GM18505 (cell line): ENCODE data around the gene KIAA0513.

Experiments
- ATAC-seq: cut with Tn5 transposase; IDR thresholded peaks from one replicate; pipeline ENCODE4 v1.9.1; 2021; ENCODE audit not compliant: unreplicated experiment
- POLR2A ChIP-seq: IDR thresholded peaks from 4 replicates; pipeline ENCODE4 v1.6.1; 2011; ENCODE audit warnings: borderline replicate concordance; ENCODE audit not compliant: insufficient read depth, insufficient read length; ENCODE audit errors: extremely low read depth

The KIAA0513 gene

GRCh38 chr16:85090873-85091521, 63.4 kb downstream of the KIAA0513 start:
- no peak for TF ChIP-seq POLR2A
- ATAC-seq, result no peak

GRCh38 chr16:85091522-85091910, 63.9 kb downstream of the KIAA0513 start:
- TF ChIP-seq POLR2A, result no peak
- no peak for ATAC-seq

- ATAC-seq, result no peak
- TF ChIP-seq POLR2A, result no peak
These were observed 64.7 kb downstream of the KIAA0513 start for GRCh38 chr16:85092309-85092708.

- no peak for ATAC-seq
- TF ChIP-seq POLR2A, result no peak
These were observed 65.3 kb downstream of the KIAA0513 start for GRCh38 chr16:85092851-85093250.

- no peak for ATAC-seq
- no peak for TF ChIP-seq POLR2A
These were observed 66.1 kb downstream of the KIAA0513 start for GRCh38 chr16:85093705-85094104.

- TF ChIP-seq POLR2A, result no peak
- no peak for ATAC-seq
These were observed 66.7 kb downstream of the KIAA0513 start for GRCh38 chr16:85094176-85094805.

GRCh38 chr16:85094812-85095211, 67.2 kb downstream of the KIAA0513 start:
- ATAC-seq, result no peak
- TF ChIP-seq POLR2A, result no peak

GRCh38 chr16:85096921-85097320, 69.3 kb downstream of the KIAA0513 start:
- ATAC-seq, result no peak
- TF ChIP-seq POLR2A, result no peak

- no peak for ATAC-seq
- TF ChIP-seq POLR2A, result no peak
These were observed 71.0 kb downstream of the KIAA0513 start for GRCh38 chr16:85098565-85098964.

GRCh38 chr16:85100265-85100664, 72.7 kb downstream of the KIAA0513 start:
- ATAC-seq, result no peak
- no peak for TF ChIP-seq POLR2A

GRCh38 chr16:85101956-85102630, 74.5 kb downstream of the KIAA0513 start:
- ATAC-seq, result no peak
- no peak for TF ChIP-seq POLR2A

GRCh38 chr16:85103114-85104079, 75.8 kb downstream of the KIAA0513 start:
- ATAC-seq, result peak; percentile 51
- no peak for TF ChIP-seq POLR2A

GRCh38 chr16:85104147-85104546, 76.6 kb downstream of the KIAA0513 start:
- no peak for ATAC-seq
- no peak for TF ChIP-seq POLR2A
